ENCODE results near the gene NPNT.
A peak's percentile ranks its signal among the peaks of the same experiment; 100 is the strongest.
"Not testable (repeated sequence)": the region's sequence is repeated elsewhere in the genome, so short reads cannot be mapped to it uniquely, and the experiment has no call there.

NPNT gene, protein sequence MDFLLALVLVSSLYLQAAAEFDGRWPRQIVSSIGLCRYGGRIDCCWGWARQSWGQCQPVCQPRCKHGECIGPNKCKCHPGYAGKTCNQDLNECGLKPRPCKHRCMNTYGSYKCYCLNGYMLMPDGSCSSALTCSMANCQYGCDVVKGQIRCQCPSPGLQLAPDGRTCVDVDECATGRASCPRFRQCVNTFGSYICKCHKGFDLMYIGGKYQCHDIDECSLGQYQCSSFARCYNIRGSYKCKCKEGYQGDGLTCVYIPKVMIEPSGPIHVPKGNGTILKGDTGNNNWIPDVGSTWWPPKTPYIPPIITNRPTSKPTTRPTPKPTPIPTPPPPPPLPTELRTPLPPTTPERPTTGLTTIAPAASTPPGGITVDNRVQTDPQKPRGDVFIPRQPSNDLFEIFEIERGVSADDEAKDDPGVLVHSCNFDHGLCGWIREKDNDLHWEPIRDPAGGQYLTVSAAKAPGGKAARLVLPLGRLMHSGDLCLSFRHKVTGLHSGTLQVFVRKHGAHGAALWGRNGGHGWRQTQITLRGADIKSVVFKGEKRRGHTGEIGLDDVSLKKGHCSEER

DNA sequence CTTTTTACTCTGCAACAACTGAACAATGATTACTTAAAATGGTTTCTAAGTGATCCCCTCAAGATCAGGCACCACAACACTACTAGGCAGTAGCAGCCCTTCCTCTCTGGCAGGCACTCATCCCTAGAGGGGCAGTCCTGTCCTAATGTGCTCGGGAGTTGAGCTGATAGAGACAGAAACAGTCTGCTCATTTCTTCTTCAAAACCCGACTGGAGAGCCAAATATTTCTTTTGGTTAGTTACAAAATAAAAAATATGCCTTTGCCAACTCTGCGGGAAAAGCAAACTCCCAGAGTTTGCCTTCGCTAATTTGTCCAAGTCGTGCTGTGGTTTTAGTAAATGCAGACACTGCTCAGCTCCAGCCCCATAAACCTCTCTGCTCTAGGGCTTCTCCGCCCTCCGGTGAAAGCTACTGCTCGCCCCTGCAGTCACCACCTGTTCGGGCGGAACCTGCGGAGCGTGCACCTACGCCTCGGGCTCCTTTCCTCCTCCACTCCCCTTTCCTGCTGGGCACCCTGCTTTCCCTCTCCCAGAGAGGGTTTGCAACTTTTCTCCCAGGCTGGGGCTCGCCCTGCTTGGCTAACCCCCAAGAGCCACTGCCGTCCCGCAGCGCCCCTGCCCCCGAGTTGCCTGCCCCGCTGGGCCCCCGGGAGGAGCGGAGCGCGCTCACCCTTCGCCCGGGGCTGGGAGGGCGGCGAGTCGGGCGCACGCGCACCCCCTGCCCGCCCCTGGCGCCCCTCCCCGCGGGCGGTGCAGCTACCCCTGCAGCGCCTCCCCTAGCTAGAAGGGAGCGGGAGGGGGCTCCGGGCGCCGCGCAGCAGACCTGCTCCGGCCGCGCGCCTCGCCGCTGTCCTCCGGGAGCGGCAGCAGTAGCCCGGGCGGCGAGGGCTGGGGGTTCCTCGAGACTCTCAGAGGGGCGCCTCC lies at the start of gene NPNT:
Gene NPNT (plus strand): TSS at position 812 of the 923 bp plus-strand sequence. CDS start 182 bp downstream, outside the sequence.
- TF ChIP-seq, protein P1, sequence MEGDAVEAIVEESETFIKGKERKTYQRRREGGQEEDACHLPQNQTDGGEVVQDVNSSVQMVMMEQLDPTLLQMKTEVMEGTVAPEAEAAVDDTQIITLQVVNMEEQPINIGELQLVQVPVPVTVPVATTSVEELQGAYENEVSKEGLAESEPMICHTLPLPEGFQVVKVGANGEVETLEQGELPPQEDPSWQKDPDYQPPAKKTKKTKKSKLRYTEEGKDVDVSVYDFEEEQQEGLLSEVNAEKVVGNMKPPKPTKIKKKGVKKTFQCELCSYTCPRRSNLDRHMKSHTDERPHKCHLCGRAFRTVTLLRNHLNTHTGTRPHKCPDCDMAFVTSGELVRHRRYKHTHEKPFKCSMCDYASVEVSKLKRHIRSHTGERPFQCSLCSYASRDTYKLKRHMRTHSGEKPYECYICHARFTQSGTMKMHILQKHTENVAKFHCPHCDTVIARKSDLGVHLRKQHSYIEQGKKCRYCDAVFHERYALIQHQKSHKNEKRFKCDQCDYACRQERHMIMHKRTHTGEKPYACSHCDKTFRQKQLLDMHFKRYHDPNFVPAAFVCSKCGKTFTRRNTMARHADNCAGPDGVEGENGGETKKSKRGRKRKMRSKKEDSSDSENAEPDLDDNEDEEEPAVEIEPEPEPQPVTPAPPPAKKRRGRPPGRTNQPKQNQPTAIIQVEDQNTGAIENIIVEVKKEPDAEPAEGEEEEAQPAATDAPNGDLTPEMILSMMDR (IDR thresholded peaks at IDR 0.05; ENCODE audit: insufficient read depth, low read depth, low read length, missing control alignments) = no peak
- peak; percentile 54 for DNase-seq (ENCODE audit: low read depth)
- H3K4me3 ChIP-seq (ENCODE audit: low read length) = peak within 1 kb of the TSS; percentile 53

DNA sequence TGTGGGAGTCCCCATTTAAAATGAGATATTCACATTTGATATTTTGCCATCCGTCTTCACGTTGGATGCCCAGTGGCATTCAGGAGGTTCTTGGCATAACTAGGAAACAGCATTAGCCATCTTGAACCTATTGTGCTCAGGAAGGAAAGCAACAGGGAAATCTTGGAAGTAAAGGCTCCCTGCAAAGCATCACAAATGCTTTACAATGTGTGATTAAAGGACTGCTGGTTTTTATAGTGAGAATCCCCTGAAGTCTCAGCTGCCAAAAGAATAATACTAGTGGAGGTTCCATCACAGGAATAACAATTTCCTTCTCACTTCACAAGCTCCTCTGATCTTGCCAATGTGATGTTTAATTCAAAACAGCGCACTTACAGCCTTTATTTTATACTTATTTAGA lies 49.7 kb upstream of the NPNT start:
- H3K4me3 ChIP-seq (ENCODE audit: low read length) = no peak overlapping the region
- TF ChIP-seq, protein P1 (IDR thresholded peaks at IDR 0.05; ENCODE audit: insufficient read depth, low read depth, low read length, missing control alignments) = no peak
- DNase-seq (ENCODE audit: low read depth) = no peak

DNA sequence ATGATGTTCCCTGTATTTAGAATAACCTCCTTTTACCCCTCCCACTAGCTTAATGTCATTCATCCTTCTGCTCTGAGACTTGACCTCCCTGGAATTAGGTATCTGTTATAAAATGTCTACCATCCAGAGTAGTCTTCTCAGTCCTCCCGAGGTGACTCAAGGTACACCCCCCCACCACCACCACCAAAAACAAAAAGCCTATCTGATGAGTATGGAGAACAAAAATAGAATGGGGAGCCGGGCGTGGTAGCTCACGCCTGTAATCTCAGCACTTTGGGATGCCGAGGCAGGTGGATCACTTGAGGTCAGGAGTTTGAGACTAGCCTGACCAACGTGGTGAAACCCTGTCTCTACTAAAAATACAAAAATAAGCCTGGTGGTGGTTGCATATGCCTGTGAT lies 46.9 kb upstream of the NPNT start:
- H3K4me3 ChIP-seq (ENCODE audit: low read length); DNase-seq (ENCODE audit: low read depth): not testable (repeated sequence)

DNA sequence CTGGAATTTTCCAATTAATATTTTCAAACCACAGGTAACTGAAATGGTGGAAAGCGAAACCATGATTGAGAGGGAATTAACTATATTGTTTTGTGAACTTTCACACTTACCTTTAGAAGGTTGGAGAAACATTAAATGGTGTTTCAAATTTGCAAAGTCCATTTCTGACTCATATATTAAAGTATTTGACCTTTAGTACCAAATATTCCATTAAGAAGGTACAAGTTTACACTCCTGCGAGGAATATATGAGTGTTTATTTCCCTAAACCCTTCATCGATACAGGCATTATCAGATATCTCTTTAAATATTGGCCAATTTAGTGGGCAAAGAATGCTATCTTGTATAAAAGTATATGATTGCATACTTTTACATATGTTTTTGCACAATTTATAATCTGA lies 44.1 kb upstream of the NPNT start:
- DNase-seq (ENCODE audit: low read depth) = no peak
- H3K4me3 ChIP-seq (ENCODE audit: low read length) = no peak overlapping the region
- TF ChIP-seq, protein P1 (IDR thresholded peaks at IDR 0.05; ENCODE audit: insufficient read depth, low read depth, low read length, missing control alignments) = no peak

DNA sequence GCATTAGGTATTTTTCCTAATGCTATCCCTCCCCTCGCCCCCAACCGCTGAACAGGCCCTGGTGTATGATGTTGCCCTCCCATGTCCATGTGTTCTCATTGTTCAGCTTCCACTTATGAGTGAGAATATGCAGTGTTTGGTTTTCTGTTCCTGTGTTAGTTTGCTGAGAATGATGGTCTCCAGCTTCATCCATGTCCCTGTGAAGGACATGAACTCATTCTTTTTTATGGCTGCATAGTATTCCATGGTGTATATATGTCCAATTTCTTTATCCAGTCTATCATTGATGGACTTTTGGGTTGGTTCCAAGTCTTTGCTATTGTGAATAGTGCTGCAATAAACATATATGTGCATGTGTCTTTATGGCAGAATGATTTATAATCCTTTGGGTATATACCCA lies 43.0 kb upstream of the NPNT start:
- DNase-seq (ENCODE audit: low read depth); H3K4me3 ChIP-seq (ENCODE audit: low read length): not testable (repeated sequence)

DNA sequence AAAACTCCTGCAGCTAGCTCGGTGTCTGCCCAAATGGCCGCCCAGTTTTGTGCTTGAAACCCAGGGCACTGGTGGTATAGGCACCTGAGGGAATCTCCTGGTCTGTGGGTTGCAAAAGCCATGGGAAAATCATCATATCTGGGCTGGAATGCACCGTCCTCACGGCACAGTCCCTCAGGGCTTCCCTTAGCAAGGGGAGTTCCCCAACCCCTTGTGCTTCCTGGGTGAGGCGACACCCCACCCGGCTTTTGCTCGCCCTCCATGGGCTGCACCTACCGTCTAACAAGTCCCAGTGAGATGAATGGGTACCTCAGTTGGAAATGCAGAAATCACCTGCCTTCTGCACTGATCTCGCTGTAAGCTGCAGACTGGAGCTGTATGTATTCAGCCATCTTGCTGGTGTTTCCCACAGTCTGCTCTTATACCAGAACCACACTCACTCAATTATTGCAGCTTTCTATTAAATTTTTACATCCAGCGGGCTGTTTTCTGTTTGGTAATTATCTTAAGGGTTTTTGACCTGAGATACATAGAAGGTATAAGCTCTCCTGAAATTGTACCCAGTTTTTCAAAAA lies 36.7 kb upstream of the NPNT start:
- H3K4me3 ChIP-seq (ENCODE audit: low read length) = no peak overlapping the region
- DNase-seq (ENCODE audit: low read depth) = no peak
- TF ChIP-seq, protein P1 (IDR thresholded peaks at IDR 0.05; ENCODE audit: insufficient read depth, low read depth, low read length, missing control alignments) = no peak

DNA sequence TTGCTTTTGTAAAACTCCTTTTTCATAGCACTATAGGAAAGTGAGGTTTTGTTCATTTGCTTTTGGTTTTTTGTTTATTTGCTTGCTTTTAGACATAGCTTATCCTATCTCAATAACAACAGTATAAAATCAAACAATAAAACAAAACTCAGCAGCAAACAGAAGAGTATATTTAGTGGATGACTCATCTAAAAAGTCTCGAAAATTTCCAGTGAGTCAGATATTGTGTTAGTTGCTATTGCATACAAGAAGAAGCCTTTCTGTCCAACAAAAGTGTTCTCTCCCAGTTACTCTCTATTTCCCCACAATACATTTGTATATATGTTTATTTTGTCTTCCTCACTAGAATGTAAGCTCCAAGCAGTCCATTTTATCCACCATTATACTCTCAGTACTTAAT lies 36.0 kb upstream of the NPNT start:
- peak; percentile 78 for DNase-seq (ENCODE audit: low read depth)
- TF ChIP-seq, protein P1 (IDR thresholded peaks at IDR 0.05; ENCODE audit: insufficient read depth, low read depth, low read length, missing control alignments) = no peak
- no peak overlapping the region for H3K4me3 ChIP-seq (ENCODE audit: low read length)

Measured in epithelial cell of esophagus (primary cell).